HEK293 (cell line): ENCODE measurements around the gene QSOX1.

Source experiments
- CTCF ChIA-PET: fragments of 350-600 bp; formaldehyde crosslinking; extraction: SDS; loops from one replicate; lab custom pipeline; 2021; ENCODE audit warnings: antibody characterized with exemption; lab: Yijun Ruan, JAX
- POLR2A ChIA-PET: fragments of 300-600 bp; formaldehyde crosslinking; extraction: SDS; loops from one replicate; lab custom pipeline; 2020; ENCODE audit warnings: antibody characterized with exemption, inconsistent platforms; lab: Yijun Ruan, JAX
- H3K27ac ChIP-seq: fragments of 200-500 bp; sonication (Bioruptor generic); 2 replicates; pipeline ENCODE4 v1.5.1; 2014; ENCODE audit warnings: low read depth, low read length, control low read depth, inconsistent platforms; ENCODE audit errors: extremely low read depth
- H3K36me3 ChIP-seq, 2 experiments: fragments of 200-500 bp in 1 of 2; sonication (Bioruptor generic) in 1 of 2; 1 replicate in 1 of 2; 2 replicates in 1 of 2; pipeline ENCODE4 v1.5.1; 2014 to 2017; ENCODE audit warnings: inconsistent platforms in 2 of 2, low read length in 2 of 2; ENCODE audit not compliant: control insufficient read depth in 2 of 2, insufficient read depth in 1 of 2
- H3K4me1 ChIP-seq: fragments of 200-500 bp; sonication (Bioruptor generic); 2 replicates; pipeline ENCODE4 v1.5.1; 2014; ENCODE audit warnings: mild to moderate bottlenecking, low read length, inconsistent platforms; ENCODE audit not compliant: control insufficient read depth, insufficient read depth
- H3K4me3 ChIP-seq: 2 replicates; pipeline ENCODE4 v1.5.1; 2011; ENCODE audit warnings: low read depth, mild to moderate bottlenecking, control low read depth, low read length, moderate library complexity
- H3K9me3 ChIP-seq: fragments of 200-500 bp; sonication (Bioruptor generic); 2 replicates; pipeline ENCODE4 v1.5.1; 2014; ENCODE audit warnings: low read depth, low read length, inconsistent platforms; ENCODE audit not compliant: control insufficient read depth, insufficient read depth
- ZFP41 ChIP-seq: fragments of 450-650 bp; formaldehyde crosslinking; IDR thresholded peaks from 2 replicates; pipeline ENCODE4 v1.5.1; 2016; ENCODE audit warnings: missing biosample characterization, missing genetic modification characterization, borderline replicate concordance
- ZNF140 ChIP-seq: fragments of 450-650 bp; formaldehyde crosslinking; IDR thresholded peaks from 2 replicates; pipeline ENCODE4 v1.5.1; 2016; ENCODE audit warnings: missing biosample characterization, missing genetic modification characterization
- ZNF211 ChIP-seq: fragments of 450-650 bp; formaldehyde crosslinking; IDR thresholded peaks from 2 replicates; pipeline ENCODE4 v1.5.1; 2016; ENCODE audit warnings: low read depth, missing biosample characterization, missing genetic modification characterization
- ZNF221 ChIP-seq: fragments of 450-650 bp; formaldehyde crosslinking; IDR thresholded peaks from 2 replicates; pipeline ENCODE4 v1.5.1; 2017; ENCODE audit warnings: missing biosample characterization, missing genetic modification characterization, borderline replicate concordance
- ZNF335 ChIP-seq: fragments of 450-650 bp; formaldehyde crosslinking; conservative IDR thresholded peaks from 2 replicates; pipeline ENCODE4 v1.5.1; 2016; ENCODE audit warnings: missing biosample characterization, missing genetic modification characterization
- ZNF404 ChIP-seq: fragments of 450-650 bp; formaldehyde crosslinking; IDR thresholded peaks from 2 replicates; pipeline ENCODE4 v1.5.1; 2017; ENCODE audit warnings: missing biosample characterization, missing genetic modification characterization
- ZNF514 ChIP-seq: fragments of 450-650 bp; formaldehyde crosslinking; IDR thresholded peaks from 2 replicates; pipeline ENCODE4 v1.5.1; 2016; ENCODE audit warnings: missing biosample characterization, missing genetic modification characterization
- ZNF623 ChIP-seq: fragments of 450-650 bp; formaldehyde crosslinking; IDR thresholded peaks from 2 replicates; pipeline ENCODE4 v1.5.1; 2016; ENCODE audit warnings: missing biosample characterization, missing genetic modification characterization
- ZNF654 ChIP-seq: fragments of 450-650 bp; formaldehyde crosslinking; IDR thresholded peaks from 2 replicates; pipeline ENCODE4 v1.5.1; 2016; ENCODE audit warnings: low read depth, missing biosample characterization, missing genetic modification characterization
- ZNF677 ChIP-seq: fragments of 450-650 bp; IDR thresholded peaks from 2 replicates; pipeline ENCODE4 v1.5.0; 2018; ENCODE audit warnings: missing biosample characterization, mild to moderate bottlenecking, missing genetic modification characterization, moderate library complexity
- ZNF791 ChIP-seq: fragments of 450-650 bp; formaldehyde crosslinking; IDR thresholded peaks from 2 replicates; pipeline ENCODE4 v1.5.1; 2016; ENCODE audit warnings: missing biosample characterization, missing genetic modification characterization
- ZNF792 ChIP-seq: fragments of 450-650 bp; formaldehyde crosslinking; IDR thresholded peaks from 2 replicates; pipeline ENCODE4 v1.5.1; 2016; ENCODE audit warnings: missing biosample characterization, missing genetic modification characterization
- ZXDB ChIP-seq: fragments of 450-650 bp; formaldehyde crosslinking; IDR thresholded peaks from 2 replicates; pipeline ENCODE4 v1.5.1; 2016; ENCODE audit warnings: missing biosample characterization, missing genetic modification characterization
- TF ChIP-seq, protein P1 (sequence below): IDR thresholded peaks from 2 replicates; pipeline ENCODE4 v1.6.1; 2011; ENCODE audit warnings: mild to moderate bottlenecking, low read depth, low read length, borderline replicate concordance
- TF ChIP-seq, protein P2 (sequence below): fragments of 450-650 bp; formaldehyde crosslinking; IDR thresholded peaks from 2 replicates; pipeline ENCODE4; 2016; ENCODE audit warnings: missing biosample characterization, missing genetic modification characterization
- TF ChIP-seq, protein P3 (sequence below): sonication (generic); formaldehyde crosslinking; IDR thresholded peaks from 2 replicates; pipeline ENCODE4 v1.8.1; 2022; ENCODE audit warnings: mild to moderate bottlenecking, moderate library complexity, missing genetic modification reagents
- TF ChIP-seq, protein P4 (sequence below): fragments of 450-650 bp; formaldehyde crosslinking; conservative IDR thresholded peaks from 2 replicates; pipeline ENCODE4 v1.5.1; 2016; ENCODE audit warnings: low read depth, missing biosample characterization, missing genetic modification characterization
- TF ChIP-seq, protein P5 (sequence below): fragments of 450-650 bp; formaldehyde crosslinking; IDR thresholded peaks from 2 replicates; pipeline ENCODE4 v1.5.1; 2016; ENCODE audit warnings: missing biosample characterization, missing genetic modification characterization

QSOX1 gene

DNA sequence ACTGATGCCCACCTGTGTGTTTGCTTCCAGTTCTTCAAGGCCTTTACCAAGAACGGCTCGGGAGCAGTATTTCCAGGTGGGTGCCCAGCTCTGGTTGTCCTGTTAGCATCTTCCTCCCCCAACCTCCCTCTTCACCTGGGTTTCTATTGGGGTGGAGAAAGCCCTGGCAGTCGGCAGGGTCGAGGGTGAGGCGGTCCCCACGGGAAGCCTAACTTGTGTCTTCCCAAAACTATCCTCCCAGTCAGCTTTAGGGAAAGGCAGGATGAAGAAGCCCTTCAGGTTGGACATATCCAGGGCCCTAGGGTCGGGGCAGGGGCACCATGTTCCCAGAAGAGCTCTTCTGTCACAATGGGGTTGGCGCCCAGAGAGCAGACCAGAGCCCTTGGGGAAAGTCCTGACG lies 20.6 kb downstream of the QSOX1 start:
- H3K4me1 ChIP-seq = no peaks in the 10 kb centered on the region
- no peak overlapping the region for H3K27ac ChIP-seq
- TF ChIP-seq ZNF140 (tag by site-specific recombination) = no peak
- TF ChIP-seq ZNF792 (tag by site-specific recombination) = no peak
- TF ChIP-seq ZNF211 (tag by site-specific recombination) = no peak
- TF ChIP-seq ZFP41 (tag by site-specific recombination) = no peak
- TF ChIP-seq, protein P1, sequence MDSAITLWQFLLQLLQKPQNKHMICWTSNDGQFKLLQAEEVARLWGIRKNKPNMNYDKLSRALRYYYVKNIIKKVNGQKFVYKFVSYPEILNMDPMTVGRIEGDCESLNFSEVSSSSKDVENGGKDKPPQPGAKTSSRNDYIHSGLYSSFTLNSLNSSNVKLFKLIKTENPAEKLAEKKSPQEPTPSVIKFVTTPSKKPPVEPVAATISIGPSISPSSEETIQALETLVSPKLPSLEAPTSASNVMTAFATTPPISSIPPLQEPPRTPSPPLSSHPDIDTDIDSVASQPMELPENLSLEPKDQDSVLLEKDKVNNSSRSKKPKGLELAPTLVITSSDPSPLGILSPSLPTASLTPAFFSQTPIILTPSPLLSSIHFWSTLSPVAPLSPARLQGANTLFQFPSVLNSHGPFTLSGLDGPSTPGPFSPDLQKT = no peak
- TF ChIP-seq, protein P2, sequence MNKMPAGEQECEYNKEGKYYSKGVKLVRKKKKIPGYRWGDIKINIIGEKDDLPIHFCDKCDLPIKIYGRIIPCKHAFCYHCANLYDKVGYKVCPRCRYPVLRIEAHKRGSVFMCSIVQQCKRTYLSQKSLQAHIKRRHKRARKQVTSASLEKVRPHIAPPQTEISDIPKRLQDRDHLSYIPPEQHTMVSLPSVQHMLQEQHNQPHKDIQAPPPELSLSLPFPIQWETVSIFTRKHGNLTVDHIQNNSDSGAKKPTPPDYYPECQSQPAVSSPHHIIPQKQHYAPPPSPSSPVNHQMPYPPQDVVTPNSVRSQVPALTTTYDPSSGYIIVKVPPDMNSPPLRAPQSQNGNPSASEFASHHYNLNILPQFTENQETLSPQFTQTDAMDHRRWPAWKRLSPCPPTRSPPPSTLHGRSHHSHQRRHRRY = no peak
- no peak for TF ChIP-seq ZNF791 (tag by site-specific recombination)
- no peak for TF ChIP-seq ZNF335 (tag by site-specific recombination)
- TF ChIP-seq ZNF221 (tag by site-specific recombination) = no peak
- TF ChIP-seq, protein P3, sequence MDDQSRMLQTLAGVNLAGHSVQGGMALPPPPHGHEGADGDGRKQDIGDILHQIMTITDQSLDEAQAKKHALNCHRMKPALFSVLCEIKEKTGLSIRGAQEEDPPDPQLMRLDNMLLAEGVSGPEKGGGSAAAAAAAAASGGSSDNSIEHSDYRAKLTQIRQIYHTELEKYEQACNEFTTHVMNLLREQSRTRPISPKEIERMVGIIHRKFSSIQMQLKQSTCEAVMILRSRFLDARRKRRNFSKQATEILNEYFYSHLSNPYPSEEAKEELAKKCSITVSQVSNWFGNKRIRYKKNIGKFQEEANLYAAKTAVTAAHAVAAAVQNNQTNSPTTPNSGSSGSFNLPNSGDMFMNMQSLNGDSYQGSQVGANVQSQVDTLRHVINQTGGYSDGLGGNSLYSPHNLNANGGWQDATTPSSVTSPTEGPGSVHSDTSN (CRISPR knock-in tag) = no peak
- no peak for TF ChIP-seq ZNF654
- TF ChIP-seq, protein P4, sequence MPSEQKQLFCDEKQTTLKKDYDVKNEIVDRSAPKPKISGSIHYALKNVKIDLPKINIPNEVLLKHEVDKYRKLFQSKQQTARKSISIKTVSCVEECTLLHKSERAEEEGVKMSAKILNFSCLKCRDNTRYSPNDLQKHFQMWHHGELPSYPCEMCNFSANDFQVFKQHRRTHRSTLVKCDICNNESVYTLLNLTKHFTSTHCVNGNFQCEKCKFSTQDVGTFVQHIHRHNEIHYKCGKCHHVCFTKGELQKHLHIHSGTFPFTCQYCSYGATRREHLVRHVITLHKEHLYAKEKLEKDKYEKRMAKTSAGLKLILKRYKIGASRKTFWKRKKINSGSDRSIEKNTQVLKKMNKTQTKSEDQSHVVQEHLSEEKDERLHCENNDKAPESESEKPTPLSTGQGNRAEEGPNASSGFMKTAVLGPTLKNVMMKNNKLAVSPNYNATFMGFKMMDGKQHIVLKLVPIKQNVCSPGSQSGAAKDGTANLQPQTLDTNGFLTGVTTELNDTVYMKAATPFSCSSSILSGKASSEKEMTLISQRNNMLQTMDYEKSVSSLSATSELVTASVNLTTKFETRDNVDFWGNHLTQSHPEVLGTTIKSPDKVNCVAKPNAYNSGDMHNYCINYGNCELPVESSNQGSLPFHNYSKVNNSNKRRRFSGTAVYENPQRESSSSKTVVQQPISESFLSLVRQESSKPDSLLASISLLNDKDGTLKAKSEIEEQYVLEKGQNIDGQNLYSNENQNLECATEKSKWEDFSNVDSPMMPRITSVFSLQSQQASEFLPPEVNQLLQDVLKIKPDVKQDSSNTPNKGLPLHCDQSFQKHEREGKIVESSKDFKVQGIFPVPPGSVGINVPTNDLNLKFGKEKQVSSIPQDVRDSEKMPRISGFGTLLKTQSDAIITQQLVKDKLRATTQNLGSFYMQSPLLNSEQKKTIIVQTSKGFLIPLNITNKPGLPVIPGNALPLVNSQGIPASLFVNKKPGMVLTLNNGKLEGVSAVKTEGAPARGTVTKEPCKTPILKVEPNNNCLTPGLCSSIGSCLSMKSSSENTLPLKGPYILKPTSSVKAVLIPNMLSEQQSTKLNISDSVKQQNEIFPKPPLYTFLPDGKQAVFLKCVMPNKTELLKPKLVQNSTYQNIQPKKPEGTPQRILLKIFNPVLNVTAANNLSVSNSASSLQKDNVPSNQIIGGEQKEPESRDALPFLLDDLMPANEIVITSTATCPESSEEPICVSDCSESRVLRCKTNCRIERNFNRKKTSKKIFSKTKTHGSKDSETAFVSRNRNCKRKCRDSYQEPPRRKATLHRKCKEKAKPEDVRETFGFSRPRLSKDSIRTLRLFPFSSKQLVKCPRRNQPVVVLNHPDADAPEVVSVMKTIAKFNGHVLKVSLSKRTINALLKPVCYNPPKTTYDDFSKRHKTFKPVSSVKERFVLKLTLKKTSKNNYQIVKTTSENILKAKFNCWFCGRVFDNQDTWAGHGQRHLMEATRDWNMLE = no peak
- TF ChIP-seq ZXDB (tag by site-specific recombination) = no peak
- no peak for TF ChIP-seq ZNF623
- no peak for TF ChIP-seq ZNF514 (tag by site-specific recombination)
- no peak for TF ChIP-seq ZNF404 (tag by site-specific recombination)
- no peak for TF ChIP-seq ZNF677 (tag by site-specific recombination)
- TF ChIP-seq, protein P5, sequence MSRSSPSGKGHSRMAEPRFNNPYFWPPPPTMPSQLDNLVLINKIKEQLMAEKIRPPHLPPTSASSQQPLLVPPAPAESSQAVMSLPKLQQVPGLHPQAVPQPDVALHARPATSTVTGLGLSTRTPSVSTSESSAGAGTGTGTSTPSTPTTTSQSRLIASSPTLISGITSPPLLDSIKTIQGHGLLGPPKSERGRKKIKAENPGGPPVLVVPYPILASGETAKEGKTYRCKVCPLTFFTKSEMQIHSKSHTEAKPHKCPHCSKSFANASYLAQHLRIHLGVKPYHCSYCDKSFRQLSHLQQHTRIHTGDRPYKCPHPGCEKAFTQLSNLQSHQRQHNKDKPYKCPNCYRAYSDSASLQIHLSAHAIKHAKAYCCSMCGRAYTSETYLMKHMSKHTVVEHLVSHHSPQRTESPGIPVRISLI (tag by site-specific recombination) = no peak
- peaks cover 0 to 5% of the 10 kb centered on the region in 2 experiments; a peak in 1 of 3 replicates for H3K36me3 ChIP-seq
- no peak overlapping the region for H3K4me3 ChIP-seq
- CTCF ChIA-PET = interaction anchor here (0.6 to 8.5 kb wide), 3 partner anchors 8 to 516 kb away, joined by 3 to 93 read pairs (median 4); no protein-coding TSS in a partner anchor
- POLR2A ChIA-PET = no interaction called here
- H3K9me3 ChIP-seq = no peaks in the 10 kb centered on the region
